Prostate gland (tissue), 2 donors: Measurements from ENCODE around the gene SNRK. TPM values are rescaled to one million over a fixed set of nuclear protein-coding genes. Genes with fewer than 3 reads are reported as not detected.

Experiments used
- DNase-seq: peaks from one replicate; pipeline ENCODE4 v3.0.0-alpha.2; 2019; ENCODE audit warnings: low spot score
- H3K27ac ChIP-seq, 2 donors: fragments of 200-600 bp; sonication (generic); 2 replicates each; pipeline ENCODE4 v1.5.1; 2017 to 2019
- H3K27me3 ChIP-seq: fragments of 200-600 bp; sonication (generic); replicated peaks from 2 replicates; pipeline ENCODE4 v1.5.1; 2019; ENCODE audit not compliant: insufficient read depth
- H3K36me3 ChIP-seq, 2 donors: fragments of 200-600 bp; sonication (generic); 1 replicate in 1 of 2; 2 replicates in 1 of 2; pipeline versions ENCODE4 v1.5.1 to v1.8.1; 2017 to 2019
- H3K4me1 ChIP-seq: fragments of 200-600 bp; sonication (generic); replicated peaks from 2 replicates; pipeline ENCODE4 v1.5.1; 2019
- H3K4me3 ChIP-seq, 2 donors: fragments of 200-600 bp; sonication (generic); 2 replicates each; pipeline ENCODE4 v1.5.1; 2017 to 2019
- H3K9me3 ChIP-seq: fragments of 200-600 bp; sonication (generic); 2 replicates; pipeline ENCODE4 v1.5.1; 2017
- CTCF ChIP-seq, 4 experiments: fragments of 200-600 bp in 2 of 4; fragments of 450-650 bp in 2 of 4; sonication (generic) in 2 of 4; IDR thresholded peaks; 1 replicate in 3 of 4; 2 replicates in 1 of 4; pipeline ENCODE4 v1.5.1; 2016 to 2019; ENCODE audit warnings: antibody characterized with exemption in 4 of 4, mild to moderate bottlenecking in 2 of 4, moderate library complexity in 2 of 4
- POLR2A ChIP-seq: fragments of 450-650 bp; IDR thresholded peaks from one replicate; pipeline ENCODE4 v1.6.1; 2016; ENCODE audit warnings: antibody characterized with exemption, mild to moderate bottlenecking
- POLR2AphosphoS5 ChIP-seq: sonication (generic); formaldehyde crosslinking; IDR thresholded peaks from one replicate; pipeline ENCODE4 v1.6.1; 2017; ENCODE audit warnings: antibody characterized with exemption
- WGBS: methylation state at CpG from one replicate; pipeline ENCODE4 v1.1.5; 2018; 5-methylcytosine and 5-hydroxymethylcytosine counted together
- intact Hi-C: fragments of 100-400 bp; cut with DNase I; formaldehyde crosslinking; loops from one replicate; pipeline ENCODE4 v1.14.2; 2022
- total RNA-seq, 2 donors: library from RNA; depleted of rRNA; stranded (reverse); fragments of >200 nt; gene quantifications; one replicate each; pipeline ENCODE4 v1.1.0, GENCODE V29; 2016

SNRK gene
- total RNA-seq, 2 donors from 2014 or later, result 18.9 to 38.1 TPM

- Histone ChIP-seq H3K4me1 (no peaks in the 10 kb centered on the region), H3K9me3 (no peaks in the 10 kb centered on the region), H3K4me3 (no peak overlapping the region), H3K27me3 (no peaks in the 10 kb centered on the region), H3K27ac (no peak overlapping the region), H3K36me3 (no peaks in the 10 kb centered on the region)
- 74% methylated on average over 2 of the region's 2 CpGs for WGBS
- intact Hi-C loops, result no loop called here
- no peak for DNase-seq
- TF ChIP-seq POLR2AphosphoS5, result no peak
These were observed 16.3 kb upstream of the SNRK start for GRCh38 chr3:43270078-43270477.

GRCh38 chr3:43273416-43273815 lies 12.9 kb upstream of the SNRK start:
- intact Hi-C loops, result no loop called here
- H3K27me3 ChIP-seq, result no peaks in the 10 kb centered on the region
- no peaks in the 10 kb centered on the region for H3K9me3 ChIP-seq
- H3K4me1 ChIP-seq, result no peaks in the 10 kb centered on the region
- no peak for DNase-seq
- TF ChIP-seq POLR2A (no peak), POLR2AphosphoS5 (no peak), CTCF (IDR thresholded peaks at IDR 0.05) (no peak)
- no peaks in the 10 kb centered on the region for H3K36me3 ChIP-seq
- 78% methylated on average over 2 of the region's 2 CpGs for WGBS
- no peak overlapping the region for H3K4me3 ChIP-seq
- H3K27ac ChIP-seq, result no peak overlapping the region

- Histone ChIP-seq H3K36me3 (no peaks in the 10 kb centered on the region), H3K4me1 (no peaks in the 10 kb centered on the region), H3K4me3 (no peak overlapping the region), H3K27me3 (no peaks in the 10 kb centered on the region), H3K9me3 (no peaks in the 10 kb centered on the region), H3K27ac (no peak overlapping the region)
- no peak for TF ChIP-seq CTCF (IDR thresholded peaks at IDR 0.05)
- DNase-seq, result no peak
- intact Hi-C loops, result no loop called here
These were observed 7.3 kb upstream of the SNRK start for GRCh38 chr3:43279082-43279481.

- H3K4me1 ChIP-seq, result no peaks in the 10 kb centered on the region
- no peak overlapping the region for H3K4me3 ChIP-seq
- intact Hi-C loops, result no loop called here
- no peak for TF ChIP-seq POLR2A
- TF ChIP-seq POLR2AphosphoS5, result no peak
- TF ChIP-seq CTCF (IDR thresholded peaks at IDR 0.05), result no peak
- WGBS, result 91% methylated on average over 5 of the region's 5 CpGs
- H3K27me3 ChIP-seq, result no peaks in the 10 kb centered on the region
- no peak for DNase-seq
- H3K9me3 ChIP-seq, result no peaks in the 10 kb centered on the region
- H3K27ac ChIP-seq, result no peak overlapping the region
- H3K36me3 ChIP-seq, result no peaks in the 10 kb centered on the region
These were observed 6.8 kb upstream of the SNRK start for GRCh38 chr3:43279532-43279931.

- Histone ChIP-seq H3K9me3 (no peaks in the 10 kb centered on the region), H3K36me3 (no peaks in the 10 kb centered on the region), H3K4me3 (no peak overlapping the region), H3K4me1 (no peaks in the 10 kb centered on the region), H3K27me3 (no peaks in the 10 kb centered on the region), H3K27ac (no peak overlapping the region)
- 66% methylated on average over 2 of the region's 2 CpGs for WGBS
- DNase-seq, result no peak
- TF ChIP-seq POLR2A (no peak), CTCF (IDR thresholded peaks at IDR 0.05) (no peak), POLR2AphosphoS5 (no peak)
- intact Hi-C loops, result loop anchor here (10.0 kb wide), 3 partner anchors 116 to 296 kb away; partner anchors contain the start of gene POMGNT2
These were observed 5.3 kb upstream of the SNRK start for GRCh38 chr3:43281020-43281419.
